Activated CD8-positive, alpha-beta memory T cell treated with anti-CD3 and anti-CD28 coated beads, Interleukin-2, amount 50 U/mL, for 48 hours (primary cell): Measurements from ENCODE around the gene TCIRG1.

ENCODE experiments used
- DNase-seq: peaks from one replicate; pipeline ENCODE4 v3.0.0-alpha.2; 2020

TCIRG1 gene

DNA sequence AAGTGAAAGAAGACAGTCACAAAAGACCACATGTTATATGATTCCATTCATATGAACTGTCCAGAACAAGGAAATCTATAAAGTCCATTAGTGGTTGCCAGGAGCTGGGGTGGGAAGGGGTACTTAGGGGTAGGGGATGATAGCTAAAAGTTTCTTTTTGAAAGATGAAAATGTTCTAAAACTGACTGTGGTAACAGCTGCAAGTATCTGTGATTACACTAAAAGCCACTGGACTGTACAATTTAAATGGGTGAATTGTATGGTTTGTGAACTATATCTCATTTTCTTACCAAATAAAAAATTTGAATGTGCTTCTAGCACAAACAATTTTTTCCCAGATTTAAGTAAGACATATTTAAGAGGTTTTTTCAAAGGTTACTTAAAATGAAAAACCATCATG lies 60.2 kb downstream of the TCIRG1 start:
- no peak for DNase-seq

GRCh38 chr11:68099474-68100405 lies 60.9 kb downstream of the TCIRG1 start:
- peak; percentile 60 for DNase-seq
